Peyer's patch (tissue), 4 donors: ENCODE results near the gene IMP4.

Experiments used
- POLR2A ChIP-seq, 2 donors: fragments of 450-650 bp; IDR thresholded peaks; one replicate each; pipeline ENCODE4 v1.5.1; 2017; ENCODE audit warnings: antibody characterized with exemption in 2 of 2, mild to moderate bottlenecking in 2 of 2, moderate library complexity in 2 of 2
- TF ChIP-seq, protein P1 (sequence below), 6 experiments: fragments of 450-650 bp in 4 of 6; fragments of 200-600 bp in 2 of 6; sonication (generic) in 1 of 6; IDR thresholded peaks; one replicate each; pipeline ENCODE4 v1.5.1; 2017 to 2019; ENCODE audit warnings: antibody characterized with exemption in 6 of 6, mild to moderate bottlenecking in 3 of 6, moderate library complexity in 1 of 6

DNA sequence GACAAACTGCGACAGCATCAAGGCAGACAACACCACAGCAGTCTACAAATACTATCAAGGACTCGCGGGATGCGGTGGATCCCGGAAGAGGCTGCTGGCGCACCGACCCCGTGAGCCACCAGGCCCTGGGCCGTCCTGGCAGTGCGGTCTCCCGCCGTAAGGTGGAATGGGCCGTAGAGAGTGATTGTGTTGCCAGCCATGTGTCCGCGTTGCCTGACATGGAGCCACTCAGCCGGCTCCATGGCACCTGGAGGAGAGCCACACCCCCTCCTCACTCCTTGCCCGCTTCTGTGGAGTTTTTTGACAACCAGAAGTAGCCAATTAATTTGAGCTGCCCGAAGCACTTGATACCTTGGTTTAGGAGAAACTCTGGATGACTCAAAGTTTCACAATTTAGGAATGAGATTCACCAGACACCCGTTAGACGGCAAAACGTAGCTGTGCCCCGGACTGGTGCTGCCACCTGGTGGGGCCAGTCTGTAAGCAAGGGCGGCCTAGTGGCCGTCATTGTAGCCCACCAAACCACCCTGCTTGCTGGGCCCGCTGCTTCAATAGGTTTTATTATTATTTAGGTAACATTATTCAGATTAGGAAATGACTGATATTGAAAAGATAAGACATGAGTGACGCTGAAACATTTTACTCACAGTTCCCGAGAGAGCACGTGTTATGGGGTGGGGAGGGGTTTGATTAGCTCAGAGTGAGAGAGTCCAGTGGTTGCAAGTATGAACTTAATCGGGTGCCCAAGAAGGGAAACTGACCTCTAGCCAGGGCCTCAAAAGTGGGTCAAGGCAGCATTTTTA lies 10.2 kb upstream of the IMP4 start:
- TF ChIP-seq, protein P1, sequence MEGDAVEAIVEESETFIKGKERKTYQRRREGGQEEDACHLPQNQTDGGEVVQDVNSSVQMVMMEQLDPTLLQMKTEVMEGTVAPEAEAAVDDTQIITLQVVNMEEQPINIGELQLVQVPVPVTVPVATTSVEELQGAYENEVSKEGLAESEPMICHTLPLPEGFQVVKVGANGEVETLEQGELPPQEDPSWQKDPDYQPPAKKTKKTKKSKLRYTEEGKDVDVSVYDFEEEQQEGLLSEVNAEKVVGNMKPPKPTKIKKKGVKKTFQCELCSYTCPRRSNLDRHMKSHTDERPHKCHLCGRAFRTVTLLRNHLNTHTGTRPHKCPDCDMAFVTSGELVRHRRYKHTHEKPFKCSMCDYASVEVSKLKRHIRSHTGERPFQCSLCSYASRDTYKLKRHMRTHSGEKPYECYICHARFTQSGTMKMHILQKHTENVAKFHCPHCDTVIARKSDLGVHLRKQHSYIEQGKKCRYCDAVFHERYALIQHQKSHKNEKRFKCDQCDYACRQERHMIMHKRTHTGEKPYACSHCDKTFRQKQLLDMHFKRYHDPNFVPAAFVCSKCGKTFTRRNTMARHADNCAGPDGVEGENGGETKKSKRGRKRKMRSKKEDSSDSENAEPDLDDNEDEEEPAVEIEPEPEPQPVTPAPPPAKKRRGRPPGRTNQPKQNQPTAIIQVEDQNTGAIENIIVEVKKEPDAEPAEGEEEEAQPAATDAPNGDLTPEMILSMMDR (IDR thresholded peaks at IDR 0.05) = peak; percentile 63 to 95 (median 94)
- TF ChIP-seq POLR2A (IDR thresholded peaks at IDR 0.05) = no peak
